NCI-H2081 treated with DMSO at 0.1 percent for 48 hours (cell line): ENCODE data around the gene HACD2.
"Not testable (repeated sequence)": the region's sequence is repeated elsewhere in the genome, so short reads cannot be mapped to it uniquely, and the experiment has no call there.

Source experiments
- DNase-seq: peaks from one replicate; lab custom pipeline; 2025; lab: John Stamatoyannopoulos, UW

Gene HACD2

GRCh38 chr3:123584988-123585937, at the start of gene HACD2:
HACD2 (minus strand) TSS chr3:123585053; CDS start chr3:123585027, 26 bp downstream.
- peak; percentile 99 for DNase-seq

- DNase-seq: no peak
Observed at GRCh38 chr3:123634149-123635051, 49.5 kb upstream of the HACD2 start.

DNA sequence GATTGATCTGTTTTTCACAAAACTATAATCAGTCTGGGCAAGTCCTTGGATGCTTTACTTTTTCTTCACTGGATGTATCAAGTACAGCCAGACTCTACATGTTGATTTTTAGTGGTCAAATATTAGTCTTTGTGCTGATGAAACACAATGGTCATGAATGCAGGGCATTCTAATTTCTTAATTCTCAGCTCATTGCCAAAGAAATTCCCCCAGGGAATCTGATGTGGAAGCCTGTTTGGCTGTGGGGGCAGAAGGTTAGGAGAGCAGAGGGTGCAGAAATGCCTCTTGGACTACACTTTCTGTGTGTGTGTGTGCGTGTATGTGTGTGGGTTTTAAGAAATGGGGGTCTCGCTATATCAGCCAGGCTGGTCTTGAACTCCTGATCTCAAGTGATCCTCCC, 48.7 kb upstream of the HACD2 start:
- DNase-seq: no peak

DNA sequence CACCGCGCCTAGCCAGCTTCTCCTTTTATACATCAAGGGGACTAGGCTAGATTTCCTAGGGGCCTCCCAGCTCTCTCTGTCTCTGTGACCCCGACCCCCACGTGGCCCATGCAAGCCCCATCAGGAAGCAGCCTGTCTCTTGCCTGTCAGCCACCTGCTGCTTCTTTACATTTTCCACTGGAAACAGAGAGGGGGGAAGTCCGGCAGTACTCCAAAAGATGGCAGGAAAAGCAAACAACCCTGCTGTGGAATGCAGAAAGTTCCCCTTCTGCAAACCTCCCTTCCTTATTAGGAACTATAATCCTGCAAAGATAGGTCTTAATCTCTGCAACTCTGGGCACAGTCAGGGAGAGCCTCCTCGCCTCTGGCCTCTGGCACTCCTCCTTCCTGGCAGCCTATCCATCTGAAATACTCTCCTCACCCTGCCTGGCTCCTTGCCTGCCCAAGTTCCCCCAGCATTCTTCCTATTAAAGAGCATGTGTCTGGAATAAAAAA, 47.4 kb upstream of the HACD2 start:
- DNase-seq: no peak

- no peak for DNase-seq
Observed at GRCh38 chr3:123629747-123630047, 44.8 kb upstream of the HACD2 start.

DNA sequence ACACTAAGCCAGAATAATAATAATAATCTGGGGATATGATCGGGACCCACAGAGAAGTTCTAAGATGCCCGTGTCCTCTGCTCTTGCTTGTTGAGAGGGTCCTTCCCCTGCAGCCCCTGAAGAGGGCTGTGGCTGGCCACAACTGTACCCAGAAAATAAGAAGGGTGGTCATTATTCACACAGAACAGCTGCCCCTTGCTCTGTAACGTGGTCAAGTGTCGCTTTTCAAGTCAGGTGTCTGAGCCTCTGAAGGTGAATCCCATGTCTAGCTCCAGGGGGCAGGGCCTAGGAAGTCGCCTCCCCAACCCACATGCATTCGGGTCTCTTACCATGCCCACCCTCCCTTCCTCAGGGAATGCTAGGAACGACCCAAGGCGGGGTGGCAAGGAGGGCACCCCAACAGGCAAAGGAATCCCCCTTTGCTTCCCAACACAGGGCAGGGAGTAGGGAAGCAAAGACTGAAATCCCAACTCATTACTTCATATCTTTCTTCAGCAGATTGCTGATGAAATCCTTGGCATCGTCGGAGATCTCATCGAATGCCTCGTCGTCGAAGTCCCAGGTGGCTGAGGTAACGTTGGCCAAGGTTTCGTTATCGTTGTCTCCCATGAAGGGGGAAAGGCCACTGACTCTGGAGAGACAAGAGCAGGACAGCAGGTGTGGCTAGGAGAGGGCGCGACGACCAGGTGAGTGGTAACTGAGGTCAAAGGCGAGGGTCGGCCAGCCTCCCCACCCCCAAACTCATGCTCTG, 44.3 kb upstream of the HACD2 start:
- DNase-seq: no peak

GRCh38 chr3:123627673-123628670, 43.1 kb upstream of the HACD2 start:
- no peak for DNase-seq

DNA sequence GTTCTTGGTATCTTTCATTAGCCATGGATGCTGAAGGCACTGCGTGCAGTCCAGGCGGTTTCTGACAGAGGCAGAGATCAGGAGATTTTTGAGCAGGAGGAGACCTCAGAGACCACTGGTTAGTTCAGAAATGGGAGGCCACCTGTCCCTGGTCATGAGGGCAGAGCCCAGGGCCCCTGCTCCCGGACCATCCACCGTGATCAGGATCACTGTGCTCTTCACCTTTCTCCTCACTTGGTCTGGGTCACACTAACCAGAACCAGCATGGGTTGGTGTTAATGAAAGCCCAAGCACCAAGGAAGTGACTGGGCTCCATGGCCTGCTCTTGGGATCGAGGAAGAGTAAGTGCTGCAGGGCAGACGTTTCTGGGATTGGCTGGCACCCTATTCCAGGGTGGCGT, 42.0 kb upstream of the HACD2 start:
- DNase-seq: no peak

DNA sequence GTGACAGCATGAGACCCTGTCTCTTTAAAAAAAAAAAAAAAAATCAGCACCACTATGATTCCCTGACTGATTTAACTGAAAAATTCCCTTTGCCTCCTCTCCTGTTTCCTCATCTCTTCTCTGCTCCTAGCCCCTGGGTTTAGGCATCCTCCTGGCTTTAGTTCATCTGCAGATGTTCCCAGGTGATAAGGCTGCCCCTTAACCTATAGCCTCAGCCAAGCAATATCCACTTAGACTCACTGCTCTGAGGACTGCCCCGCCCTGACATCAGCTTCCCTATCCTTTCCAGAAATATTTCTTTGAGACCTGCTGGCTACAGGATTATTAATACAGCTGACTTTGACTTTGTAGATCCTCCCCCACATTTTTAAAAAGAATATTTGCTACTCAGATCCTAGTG, 39.4 kb upstream of the HACD2 start:
- no peak for DNase-seq

GRCh38 chr3:123623346-123623880, 38.6 kb upstream of the HACD2 start:
- DNase-seq: no peak

DNA sequence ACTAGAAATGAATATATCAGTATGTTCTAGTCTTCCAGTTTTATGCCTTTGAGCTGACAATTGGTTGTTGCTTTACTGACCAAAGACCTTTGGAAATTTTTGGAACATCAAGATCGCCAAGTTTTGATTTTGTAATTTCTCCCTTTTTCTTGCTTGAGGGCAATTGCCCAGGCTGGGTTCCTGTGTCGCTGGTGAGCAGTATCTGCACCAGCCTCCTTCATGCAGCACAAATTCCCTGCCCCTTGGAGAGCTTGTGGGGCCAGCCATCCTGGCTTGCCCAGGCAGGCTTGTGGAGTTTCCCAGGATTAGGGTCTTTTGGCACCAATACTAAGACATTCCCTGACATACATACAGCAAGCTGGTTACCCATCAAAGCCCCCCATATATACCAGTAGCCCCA, 37.9 kb upstream of the HACD2 start:
- no peak for DNase-seq

- DNase-seq: no peak
Observed at GRCh38 chr3:123621850-123622189, 37.0 kb upstream of the HACD2 start.

- no peak for DNase-seq
Observed at GRCh38 chr3:123621186-123621849, 36.5 kb upstream of the HACD2 start.

GRCh38 chr3:123620343-123620742, 35.5 kb upstream of the HACD2 start:
- no peak for DNase-seq

DNA sequence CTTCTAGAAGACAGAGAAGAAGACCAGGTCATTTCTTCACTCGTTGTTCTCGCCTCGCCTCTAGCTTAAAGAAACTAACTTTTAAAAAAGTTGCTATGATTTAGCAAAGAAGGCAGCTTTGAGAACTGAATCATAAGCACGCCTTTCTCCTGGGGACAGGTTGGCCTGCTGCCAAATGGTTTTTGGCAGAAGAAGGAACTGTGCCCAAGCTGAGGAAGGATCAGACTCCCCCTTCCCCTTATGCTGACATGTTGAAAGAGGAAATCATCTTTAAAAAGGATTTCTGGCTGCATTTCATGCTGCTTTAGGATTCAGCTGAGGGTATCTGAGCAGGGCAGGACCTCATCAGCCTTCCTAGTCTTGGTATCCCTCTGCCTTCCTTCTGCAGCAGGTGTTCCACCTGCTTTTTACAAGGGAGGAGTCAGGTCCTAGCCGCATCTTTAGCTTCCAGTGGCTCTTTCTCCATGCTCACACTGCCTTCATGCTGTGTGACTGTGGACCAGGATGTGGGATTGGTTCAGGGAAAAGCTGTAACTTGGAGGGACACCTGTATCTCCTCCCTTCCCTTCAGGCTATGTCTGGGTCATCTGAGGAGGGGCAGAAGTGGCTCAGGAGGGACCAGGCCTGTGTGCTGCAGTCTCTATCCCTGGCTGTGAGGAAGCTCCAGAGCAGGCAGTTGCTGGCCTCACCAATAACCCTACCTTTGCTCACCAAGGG, 34.1 kb upstream of the HACD2 start:
- DNase-seq: no peak

DNA sequence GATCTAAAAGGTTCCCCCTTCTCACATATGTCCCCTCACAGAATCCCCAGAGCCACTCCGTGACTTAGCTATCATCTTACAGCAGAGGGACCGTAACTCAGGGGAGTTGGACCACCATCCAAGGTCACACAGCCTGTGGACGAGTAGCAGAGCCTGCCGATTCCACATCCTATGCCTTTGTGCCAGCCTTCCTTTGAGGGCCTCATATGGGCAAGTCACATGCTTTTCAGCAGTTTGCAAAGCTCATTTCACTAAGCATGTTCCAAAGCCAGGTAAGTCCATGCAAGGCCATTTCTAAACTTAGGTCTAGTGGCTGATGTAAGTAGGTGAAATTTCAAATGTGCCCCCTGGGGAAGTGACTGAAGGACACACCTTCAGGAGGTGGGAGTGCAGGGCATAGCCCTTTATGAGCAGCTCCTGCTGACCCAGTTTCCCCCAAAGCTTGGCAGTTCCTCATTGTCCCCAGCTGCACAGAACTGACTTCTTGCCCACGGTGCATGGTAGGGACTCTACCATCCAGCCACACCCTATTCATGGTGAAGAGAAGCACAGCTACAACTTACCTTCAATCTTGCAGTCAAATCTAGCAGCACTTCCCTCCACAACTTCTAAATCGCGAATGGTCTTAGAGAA, 33.3 kb upstream of the HACD2 start:
- no peak for DNase-seq

DNA sequence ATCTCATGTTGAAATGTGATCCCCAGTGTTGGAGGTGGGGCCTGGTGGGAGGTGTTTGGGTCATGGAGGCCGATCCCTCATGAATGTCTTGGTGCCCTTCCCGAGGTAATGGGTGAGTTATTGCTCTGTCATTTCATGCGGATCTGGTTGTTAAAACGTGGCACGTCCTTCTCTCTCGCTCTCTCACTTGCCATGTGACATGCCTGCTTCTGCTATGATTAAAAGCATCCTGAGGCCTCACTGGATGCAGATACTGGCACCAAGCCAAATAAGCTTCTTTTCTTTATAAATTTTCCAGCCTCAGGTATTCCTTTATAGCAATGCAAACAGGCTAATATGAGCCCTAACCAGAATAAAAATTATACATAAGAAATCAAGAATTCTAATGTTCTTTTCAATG, 31.7 kb upstream of the HACD2 start:
- DNase-seq: no peak

DNA sequence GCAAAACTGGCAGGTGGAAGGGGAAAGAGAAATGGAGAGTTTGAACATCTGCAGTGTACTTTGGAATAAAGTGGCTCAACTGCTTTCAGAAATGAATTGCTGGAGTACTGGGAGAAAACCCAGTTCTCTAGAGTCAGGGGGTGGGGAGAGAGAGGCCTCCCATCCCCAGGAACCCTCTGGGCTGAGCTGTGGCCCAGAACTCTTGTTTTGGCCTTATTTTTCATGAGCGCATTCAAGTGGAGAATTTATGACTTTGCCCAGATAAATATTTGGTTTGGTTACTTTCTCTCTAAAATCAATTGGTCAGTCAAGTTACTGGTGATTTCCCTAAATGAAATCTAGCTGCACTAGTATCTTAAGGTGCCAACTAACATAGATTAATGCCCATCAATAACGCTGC, 28.7 kb upstream of the HACD2 start:
- no peak for DNase-seq

DNA sequence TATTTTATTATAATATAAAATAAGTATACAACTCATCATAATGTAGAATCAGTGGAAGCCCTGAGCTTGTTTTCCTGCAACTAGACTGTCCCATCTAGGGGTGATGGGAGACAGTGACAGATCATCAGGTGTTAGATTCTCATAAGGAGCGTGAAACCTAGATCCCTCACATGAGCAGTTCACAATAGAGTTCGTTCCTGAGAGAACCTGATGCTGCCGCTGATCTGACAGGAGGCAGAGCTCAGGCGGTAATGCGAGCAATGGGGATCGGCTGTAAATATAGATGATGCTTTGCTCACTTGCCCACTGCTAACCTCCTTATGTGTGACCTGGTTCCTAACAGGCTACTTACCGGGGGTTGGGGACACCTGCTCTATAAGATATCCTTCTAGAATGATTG, 26.8 kb upstream of the HACD2 start:
- DNase-seq: not testable (repeated sequence)
